Activated CD4-positive, alpha-beta T cell treated with anti-CD3 and anti-CD28 coated beads, Interleukin-2, Interleukin-6, amounts not matched to agents 100 ng/mL and 50 ng/mL, durations not matched to agents 16 hours and 8 hours (primary cell): ENCODE data around the gene CACNA1A.
"Not testable (repeated sequence)": the region's sequence is repeated elsewhere in the genome, so short reads cannot be mapped to it uniquely, and the experiment has no call there.

ENCODE experiments used
- DNase-seq: peaks from one replicate; pipeline ENCODE4 v3.0.0-alpha.2; 2020

CACNA1A gene

DNA sequence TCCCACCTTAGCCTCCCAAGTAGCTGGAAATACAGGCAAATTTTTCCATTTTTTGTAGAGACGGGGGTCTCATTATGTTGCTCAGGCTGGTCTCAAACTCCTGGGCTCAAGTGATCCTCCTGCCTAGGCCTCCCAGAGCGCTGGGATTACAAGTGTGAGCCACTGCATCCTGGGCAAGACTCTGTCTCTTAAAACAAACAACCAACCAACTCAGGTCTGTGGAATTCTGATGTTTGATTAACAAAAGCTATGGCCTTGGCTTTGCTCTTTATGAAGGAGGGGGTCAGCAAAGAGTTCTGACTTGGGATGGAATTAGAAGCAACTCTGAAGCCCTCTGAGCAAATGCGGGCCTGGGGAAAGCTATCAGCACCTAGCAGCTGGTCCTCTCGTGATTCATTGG lies 238.4 kb downstream of the CACNA1A start:
- DNase-seq, result no peak

DNA sequence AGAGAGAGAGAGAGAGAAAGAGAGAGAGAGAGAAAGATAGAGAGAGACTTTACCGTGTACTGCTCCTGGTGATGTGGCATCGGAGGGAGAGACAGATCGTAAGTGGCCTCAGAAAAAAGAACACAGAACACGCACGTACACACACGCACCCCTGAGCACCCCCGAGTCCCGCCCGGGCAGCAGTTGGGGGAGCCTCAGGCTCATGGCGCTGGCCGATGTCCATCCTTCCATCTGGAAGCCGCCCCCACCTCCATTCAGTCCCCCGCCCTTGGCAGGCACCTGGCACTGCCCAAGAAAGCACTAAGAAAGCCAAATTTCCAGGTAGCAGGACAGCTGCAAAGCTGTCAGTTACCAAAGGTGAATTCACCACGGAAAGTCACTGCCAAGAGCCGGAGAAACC lies 239.1 kb downstream of the CACNA1A start:
- no peak for DNase-seq

DNA sequence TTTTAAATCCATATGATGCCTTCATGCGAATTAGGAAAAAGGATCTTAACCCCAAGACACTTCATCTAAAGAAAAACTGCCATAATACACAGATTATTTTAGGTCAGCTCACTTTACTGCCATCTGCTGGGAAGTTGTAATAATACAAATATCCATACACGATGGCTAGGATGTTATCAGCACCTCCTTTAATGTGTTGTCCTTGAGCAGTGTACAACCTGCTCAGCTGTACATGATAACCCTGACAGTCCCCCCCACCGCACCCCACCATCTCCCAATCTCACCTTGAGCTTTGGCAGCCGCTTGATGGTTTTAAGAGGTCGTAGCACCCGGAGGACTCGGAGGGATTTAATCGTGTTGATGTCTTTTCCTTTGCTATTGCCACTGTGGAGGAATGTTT lies 243.8 kb downstream of the CACNA1A start:
- DNase-seq, result peak; percentile 66

DNA sequence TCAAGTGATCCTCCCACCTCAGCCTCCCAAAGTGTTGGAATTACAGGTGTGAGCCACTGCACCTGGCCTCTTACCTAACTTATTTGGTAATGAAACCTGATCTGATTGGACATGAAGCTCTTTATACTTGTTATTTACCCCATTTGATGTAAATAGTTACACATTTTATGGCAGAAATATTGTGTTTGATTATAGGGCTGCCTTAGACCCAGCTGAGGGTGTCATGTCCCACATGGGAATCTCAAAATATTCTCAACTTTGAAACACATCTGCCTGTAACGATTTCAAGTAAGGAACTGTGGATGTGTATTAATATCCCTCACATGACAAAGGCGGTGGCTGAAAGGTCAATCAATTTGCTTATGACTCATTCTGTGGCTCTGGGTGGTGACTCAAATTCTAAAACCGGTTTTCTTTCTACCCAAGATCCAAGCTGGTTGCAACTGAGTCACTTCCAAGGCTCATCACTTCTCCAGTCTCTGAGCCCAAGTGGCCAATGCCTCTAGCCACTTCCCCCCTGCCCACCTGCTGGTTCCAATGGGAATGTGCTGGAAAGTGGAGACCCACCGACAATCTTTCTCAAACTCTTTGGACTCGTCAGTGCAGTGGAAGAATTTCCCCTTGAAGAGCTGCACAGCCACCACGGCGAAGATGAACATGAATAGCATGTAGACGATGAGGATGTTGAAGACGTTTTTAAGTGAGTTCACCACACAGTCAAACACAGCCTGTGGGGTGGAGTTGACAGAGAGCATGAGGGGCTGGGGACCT lies 245.2 kb downstream of the CACNA1A start:
- peak; percentile 73 for DNase-seq

DNA sequence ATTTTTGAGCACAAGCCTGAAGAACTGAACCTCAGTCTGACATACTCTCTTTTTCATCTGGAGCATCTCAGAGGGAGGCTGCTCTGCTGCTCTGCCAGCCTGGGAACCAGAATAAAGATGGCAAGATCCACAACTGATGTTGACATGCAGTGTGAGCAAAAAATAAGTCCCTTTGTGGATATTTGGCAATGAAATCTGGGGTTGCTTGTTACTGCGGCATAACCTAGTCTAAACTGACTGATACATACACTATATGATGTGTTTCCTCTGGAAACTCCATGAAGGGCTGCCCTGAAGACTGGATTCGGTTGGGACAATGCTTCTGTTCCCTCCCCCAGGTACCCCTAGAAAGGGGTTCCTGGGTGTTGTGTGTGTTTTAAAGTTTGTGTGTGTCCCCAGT lies 249.4 kb downstream of the CACNA1A start:
- DNase-seq, result no peak

DNA sequence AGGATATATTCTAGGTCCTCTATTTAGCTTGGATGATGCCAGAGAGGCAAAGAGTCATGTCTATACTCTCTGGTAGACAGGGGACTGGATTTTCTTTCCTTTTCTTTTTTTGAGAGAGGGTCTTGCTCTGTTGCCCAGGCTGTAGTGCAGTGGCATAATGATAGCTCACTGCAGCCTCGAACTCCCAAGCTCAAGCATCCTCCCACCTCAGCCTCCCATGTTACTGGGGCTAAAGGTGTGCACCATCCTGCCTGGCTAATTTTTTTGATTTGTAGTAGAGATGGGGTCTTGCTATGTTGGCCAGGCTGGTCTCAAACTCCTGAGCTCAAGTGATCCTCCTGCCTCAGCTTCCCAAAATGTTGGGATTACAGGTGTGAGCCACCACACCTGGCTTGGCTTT lies 249.9 kb downstream of the CACNA1A start:
- DNase-seq, result not testable (repeated sequence)

DNA sequence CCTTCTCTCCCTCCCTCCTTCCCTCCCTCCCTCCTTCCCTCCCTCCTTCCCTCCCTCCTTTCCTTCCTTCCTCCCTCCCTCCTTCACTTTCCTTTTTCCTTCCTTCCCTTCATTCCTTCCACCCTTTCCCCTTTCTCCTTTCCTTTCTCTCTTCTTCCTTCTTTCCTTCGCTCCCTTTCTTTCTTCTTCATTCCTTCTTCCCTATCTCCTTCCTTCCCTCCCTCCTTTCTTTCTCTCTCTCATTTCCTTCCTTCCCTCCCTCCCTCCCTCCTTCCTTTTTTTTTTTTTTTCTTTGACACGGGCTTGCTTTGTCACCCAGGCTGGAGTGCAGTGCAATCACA lies 250.6 kb downstream of the CACNA1A start:
- no peak for DNase-seq

DNA sequence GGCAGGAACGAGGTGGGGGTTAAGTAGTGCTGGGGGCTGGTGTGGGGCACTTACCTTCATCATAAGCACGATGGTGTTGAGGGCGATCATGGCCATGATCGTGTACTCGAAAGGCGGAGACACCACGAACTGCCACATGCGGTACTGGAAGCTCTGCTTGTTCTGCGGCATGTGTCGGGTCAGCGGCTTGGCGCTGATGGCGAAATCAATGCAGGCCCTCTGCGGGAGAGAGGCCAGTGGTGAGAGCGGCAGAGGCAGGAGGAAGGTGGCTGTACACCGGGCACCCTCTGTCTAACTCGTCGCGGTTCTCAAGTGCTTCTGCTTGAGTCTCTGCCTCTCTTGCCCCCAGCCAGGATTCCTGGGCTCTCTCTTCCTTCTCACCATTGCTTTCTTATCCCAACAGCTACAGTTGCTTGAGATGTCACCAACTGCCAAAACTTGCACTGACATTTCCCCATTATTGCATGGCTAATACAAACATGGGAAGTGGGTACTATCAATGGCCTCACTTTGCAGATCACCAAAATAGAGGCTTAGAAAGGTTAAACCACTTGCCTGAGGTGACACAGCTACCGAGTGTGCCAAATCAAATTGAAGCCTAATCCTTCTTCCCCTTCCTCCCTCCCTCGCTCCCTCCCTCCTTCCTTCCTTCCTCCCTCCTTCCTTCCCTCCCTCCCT lies 251.1 kb downstream of the CACNA1A start:
- DNase-seq, result no peak

DNA sequence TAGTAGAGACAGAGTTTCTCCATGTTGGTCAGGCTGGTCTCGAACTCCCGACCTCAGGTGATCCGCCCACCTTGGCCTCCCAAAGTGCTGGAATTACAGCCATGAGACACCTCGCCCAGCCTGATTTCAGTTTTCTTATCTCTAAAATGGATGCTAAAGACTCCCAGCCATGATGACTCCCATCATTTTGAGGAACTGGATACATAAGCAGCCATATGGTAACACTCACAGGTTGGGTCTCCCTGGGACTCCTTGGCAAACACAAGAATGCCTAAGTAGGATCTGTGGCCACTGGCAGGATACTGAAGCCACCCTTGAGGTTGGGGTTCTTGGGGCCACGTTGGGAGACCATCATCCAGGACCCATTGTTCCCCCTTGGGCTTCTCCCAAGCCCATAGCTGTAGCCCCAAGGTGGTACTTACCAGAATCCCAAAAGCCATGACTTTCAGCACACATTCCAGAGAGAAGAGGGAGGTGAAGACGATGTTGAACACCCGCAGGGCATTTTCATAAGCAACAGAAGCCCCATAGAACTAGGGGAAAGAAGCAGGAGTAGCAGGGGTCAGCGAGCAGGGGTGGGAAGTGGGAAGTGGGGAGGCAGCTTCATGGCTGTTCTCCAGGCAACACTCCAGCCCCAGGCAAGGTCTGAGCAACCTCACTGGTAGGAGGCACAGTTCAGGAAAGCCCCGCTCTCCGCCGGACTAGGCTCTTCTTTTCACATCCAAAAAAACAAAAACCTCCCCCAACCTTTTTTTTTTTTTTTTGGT lies 253.5 kb downstream of the CACNA1A start:
- no peak for DNase-seq

DNA sequence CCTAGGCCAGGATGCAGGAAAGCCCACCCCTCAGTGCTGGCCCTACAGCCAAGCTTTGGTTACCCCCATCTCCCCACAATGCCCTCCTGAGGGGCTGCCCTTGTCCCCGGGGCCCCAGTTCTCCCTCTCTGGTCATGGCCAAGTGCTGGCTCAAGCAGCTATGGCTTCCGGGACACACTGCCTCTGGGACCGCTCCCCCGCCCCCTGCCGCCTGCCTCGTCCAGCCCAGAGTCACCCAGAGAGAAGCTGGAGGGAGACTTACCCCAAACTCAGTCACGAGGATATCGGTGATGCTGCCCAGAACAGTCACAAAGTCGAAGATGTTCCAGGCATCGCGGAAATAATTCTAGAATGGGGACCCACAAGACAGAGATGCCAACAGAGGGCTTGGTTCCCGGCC lies 261.4 kb downstream of the CACNA1A start:
- DNase-seq, result no peak

DNA sequence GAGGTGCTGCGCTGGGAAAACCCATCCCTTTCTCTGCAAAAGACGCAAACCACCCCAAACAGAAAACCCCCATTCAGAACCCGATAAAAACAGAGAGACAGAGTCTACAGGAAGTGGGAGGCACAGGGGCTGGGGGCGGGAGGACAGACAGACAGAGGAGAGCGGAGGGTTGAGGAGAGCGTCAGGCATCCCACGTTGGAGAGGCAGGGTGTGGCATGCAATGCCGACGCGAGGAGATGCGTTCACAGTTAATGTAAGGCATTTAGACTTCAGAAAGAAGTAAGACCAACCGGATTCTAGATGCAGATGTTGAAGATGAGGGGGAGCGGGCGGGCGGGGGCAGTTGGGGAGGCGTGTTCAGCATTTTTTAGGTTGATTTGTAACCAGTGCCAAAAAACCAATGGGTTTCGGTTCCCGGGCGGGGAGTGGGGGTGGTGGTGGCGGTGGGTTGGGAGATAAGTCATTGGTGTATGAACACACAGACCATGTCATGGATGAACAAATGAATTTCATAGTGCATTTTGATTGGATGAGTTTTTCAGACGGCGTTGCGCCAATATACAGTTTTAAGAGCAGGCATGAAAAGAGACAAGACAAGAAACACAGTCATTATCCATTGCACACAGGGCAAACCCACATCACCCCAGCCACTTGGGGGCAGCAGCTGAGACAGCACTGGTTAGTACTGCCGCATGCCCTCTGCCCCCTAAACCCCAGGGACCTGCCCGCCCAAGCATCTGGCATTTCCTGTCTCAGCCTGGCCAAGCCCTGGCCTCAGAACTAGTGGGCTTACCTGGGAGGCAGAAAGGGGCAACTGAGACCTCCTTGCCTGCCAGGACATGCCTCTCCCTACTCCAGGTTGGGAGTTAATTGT lies 264.8 kb downstream of the CACNA1A start:
- DNase-seq, result peak; percentile 7

DNA sequence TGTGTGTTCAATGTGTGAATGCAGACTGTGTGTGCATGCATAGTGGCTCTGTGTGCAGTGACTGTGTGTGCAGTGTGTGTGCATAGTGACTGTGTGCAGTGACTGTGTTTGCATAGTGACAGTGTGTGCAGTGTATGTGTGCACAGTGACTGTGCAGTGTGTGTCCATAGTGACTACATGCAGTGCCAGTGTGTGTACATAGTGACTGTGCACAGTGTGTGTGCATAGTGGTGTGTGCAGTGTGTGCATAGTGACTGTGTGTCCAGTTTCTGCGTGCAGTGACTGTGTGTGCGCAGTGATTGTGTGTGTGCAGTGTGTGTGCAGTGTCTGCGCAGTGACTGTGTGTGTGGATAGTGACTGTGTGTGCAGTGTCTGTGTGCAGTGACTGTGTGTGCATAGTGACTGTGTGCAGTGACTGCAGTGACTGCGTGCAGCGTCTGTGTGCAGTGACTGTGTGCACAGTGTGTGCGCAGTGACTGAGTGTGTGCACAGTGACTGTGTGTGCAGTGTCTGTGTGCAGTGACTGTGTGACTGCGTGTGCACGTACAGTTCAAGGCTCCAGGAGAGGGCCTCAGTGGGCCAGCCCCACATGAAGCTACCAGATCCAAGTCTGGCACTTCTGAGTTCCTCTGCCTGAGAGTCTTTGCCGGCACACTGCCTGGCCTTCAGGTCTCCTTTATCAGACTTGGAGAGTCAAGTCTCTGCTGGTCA lies 265.8 kb downstream of the CACNA1A start:
- no peak for DNase-seq

DNA sequence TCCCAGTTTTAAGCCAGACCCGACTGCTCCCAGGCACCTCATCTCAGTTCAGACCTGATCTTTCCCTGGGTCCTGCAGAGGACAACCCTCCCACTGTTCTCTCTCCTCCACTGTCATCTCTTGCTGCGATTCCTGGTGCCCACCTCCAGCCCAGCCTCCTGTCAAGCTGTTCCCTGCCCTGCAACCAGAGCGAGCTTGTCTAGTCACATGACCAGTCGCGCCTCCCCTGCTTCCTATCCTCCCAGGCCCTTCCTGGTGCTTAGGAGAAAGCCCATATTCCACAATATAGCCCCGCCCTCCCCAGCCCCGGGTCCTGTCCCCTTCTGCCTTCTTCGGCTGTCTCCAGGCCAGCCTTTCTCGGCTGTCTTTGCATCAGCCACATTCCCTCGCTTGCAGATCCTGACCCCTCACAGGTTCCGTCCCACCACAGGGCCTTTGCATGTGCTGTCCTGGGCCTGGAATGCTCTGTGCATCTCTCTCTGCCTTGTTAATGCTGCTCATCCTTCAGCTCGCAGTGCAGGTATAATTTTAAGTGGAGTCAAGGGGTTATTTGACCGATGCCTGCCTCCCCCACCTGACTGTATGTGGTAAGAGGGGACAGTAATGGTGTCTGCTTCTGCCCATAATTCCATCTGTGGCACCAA lies 267.3 kb downstream of the CACNA1A start:
- DNase-seq, result no peak

DNA sequence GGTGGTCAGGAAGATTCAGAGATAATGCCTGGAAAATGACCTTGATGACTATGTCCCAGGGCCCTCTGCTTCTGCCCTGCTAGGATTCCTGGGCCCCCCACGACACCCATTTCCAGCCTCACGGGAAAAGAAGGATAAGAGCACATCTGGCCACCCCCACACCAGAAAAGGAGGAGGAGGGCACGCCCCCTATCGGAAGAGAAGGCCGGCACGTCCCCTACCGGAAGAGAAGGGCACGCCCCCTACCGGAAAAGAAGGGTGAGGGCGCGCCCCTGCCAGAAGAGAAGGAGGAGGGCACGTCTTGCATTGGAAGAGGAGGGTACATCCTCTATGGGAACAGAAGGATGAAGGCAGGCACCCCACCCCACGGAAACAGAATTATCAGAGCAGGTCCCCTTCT lies 271.8 kb downstream of the CACNA1A start:
- DNase-seq, result peak; percentile 62

DNA sequence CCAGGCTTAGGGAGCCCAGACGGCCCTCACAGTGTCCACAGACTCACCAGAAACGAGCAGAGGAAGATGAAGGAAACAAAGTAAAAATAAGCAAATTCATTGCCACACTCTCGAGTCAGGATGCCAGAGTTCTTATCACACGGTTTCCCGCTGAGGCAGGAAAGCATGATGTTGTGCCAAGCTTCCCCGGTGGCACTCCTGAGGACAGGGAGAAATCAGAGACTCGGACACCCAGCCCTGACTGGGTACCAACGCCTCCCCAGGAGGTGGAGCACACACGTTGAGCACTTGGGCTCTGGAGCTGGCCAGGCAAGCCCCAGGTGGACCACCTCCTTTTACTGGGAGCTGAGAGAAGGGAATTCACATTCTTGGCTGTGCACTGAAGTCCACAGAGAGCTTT lies 274.6 kb downstream of the CACNA1A start:
- DNase-seq, result no peak

DNA sequence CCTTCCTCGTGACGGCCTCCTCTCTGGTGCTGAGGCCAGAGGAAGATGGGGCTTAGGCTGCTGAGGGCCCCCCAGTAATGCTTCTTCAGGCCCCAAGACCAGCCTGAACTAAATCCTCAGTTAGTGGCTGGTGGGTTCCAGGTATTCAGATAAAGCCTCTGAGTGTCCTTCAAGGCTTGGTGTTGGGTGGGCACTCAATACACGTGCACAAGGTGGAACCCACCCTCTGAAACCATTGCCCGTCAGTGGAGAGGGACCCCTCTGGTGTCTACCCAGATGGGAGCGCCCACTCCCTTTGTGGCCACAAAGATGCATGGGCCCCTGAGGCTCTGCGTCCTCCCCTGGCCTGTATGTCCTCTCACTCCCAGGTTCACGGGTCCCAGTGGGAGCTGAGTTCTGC lies 277.0 kb downstream of the CACNA1A start:
- no peak for DNase-seq

DNA sequence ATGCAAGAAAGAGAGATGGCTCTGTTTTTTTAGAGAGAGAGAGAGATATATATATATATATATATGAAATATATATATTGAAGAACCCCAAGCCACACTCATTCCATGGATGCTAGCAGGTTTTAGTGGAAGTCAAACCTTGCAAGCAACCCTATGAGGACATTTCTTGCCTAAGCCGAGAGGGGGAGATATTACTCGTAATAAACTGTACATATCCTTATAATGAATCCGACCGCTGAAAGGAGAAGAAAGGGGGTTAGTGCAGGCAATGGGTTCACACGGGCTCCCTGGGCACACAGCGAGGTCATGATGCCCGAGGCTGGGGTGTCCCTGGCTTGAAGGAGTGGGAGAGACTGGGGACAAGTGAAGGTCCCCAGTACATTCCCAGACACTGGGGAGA lies 277.7 kb downstream of the CACNA1A start:
- no peak for DNase-seq

DNA sequence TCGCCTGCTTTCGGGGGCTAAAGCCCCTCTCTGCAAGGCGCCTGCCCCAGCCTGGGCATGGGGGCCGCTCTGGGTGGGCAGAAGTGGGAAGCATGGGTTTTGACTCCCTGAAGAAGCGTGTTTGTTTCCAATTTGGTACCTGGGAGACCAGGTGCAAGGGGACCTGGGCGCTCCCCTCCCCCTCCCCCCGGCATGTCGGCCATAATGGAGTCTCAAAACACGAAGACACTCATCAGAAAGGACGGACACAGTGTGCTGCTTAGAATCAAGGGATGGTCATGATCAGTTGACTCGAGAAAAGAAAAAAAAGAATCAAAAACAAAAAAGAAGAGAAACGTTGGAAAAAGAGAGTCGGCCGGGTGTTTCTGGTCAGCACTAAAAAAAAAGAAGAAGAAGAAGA lies 279.3 kb downstream of the CACNA1A start:
- DNase-seq, result no peak

DNA sequence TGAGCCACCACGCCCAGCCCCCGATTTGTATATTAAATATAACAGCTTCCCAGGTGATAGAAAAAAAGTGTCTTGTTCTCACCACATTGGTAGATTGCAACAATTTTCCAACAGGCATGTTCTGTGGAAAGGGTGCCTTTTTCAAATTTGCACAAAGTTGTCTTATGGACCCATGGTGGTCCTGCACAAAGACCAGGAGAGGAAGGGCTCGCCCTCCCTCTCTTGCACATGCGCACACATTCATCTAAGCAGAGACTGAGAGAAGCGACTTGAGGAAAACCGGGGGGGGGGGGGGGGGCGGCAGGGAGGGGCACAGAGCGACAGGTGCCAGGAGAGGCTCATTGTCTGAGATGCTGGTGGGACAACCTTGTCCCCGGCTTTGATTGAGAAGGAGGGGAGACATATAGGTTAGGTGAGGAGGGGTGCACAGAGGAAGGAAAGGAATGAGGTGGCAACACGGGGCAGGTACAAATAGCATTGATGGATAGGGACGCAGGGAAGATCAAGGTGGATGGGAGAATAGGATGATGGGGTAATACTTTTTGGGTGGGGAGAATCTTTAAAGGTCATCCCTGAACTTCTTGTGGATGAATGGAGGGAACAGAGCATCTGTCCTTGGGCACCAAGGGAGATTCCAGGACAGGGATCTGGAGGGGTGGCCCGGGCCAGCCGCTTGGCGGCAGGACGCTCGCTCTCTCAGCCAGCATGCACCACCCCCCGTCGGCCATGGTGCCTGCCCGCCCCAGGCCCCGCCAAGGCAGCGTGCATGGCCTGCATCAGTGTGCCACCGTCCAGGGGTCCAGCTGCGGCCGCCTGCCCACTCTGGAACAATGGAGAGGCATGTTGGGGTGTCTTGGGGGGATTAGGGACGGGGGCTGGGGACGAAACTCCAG lies 280.1 kb downstream of the CACNA1A start:
- DNase-seq, result no peak

DNA sequence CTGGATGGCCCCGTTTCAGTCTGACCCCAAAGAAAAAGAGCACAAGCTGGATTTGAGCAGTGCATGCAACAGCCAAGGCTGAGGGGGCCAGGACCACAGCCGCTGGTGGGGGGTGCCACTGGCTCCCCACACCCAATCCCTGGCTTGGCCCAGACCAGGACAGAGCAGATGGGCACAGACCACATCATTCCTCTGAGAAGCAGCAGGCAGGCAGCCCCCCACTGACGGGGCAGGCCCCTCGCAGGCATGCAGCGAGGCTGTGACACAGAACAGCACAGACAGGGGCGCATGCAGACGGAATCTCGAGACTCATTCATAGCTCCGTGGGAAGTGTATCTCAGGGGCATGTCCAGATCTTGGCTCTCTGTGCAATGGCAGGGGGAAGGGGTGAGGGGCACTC lies 281.2 kb downstream of the CACNA1A start:
- no peak for DNase-seq

DNA sequence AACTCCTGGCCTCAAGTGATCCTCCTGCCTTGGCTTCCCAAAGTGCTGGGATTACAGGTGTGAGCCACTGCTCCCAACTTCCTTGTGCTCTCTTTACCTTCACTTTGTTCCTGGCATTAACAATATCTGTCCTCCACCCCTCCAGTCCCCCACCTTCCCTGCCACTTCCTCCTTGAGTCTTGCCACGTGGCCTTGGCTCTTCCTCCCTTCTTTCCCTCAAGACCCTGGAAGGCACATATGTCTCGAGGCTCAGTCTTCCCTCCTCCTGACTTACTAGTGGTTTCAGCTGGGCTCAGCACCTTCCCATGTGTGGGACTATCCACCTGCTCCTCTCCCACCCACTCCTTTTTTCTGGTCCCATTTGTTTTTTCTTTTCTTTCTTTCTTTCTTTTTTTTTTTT lies 285.4 kb downstream of the CACNA1A start:
- DNase-seq, result no peak
